Ureter (tissue), 1 donor: ENCODE results near the gene PER2. TPM values are rescaled to one million over a fixed set of nuclear protein-coding genes. Genes with fewer than 3 reads are reported as not detected.
"Not testable (repeated sequence)": the region's sequence is repeated elsewhere in the genome, so short reads cannot be mapped to it uniquely, and the experiment has no call there.

Experiments used
- DNase-seq: peaks from one replicate; pipeline ENCODE4 v3.0.0-alpha.2; 2020; ENCODE audit warnings: low spot score
- total RNA-seq: library from RNA; stranded (reverse); gene quantifications from one replicate; pipeline ENCODE4 v1.2.4, GENCODE V29; 2023
- donor health status: DM: yes; HTN: yes; CAD: no.

PER2 gene
- total RNA-seq, 1 donor from 2014 or later = 30.5 TPM

- no peak for DNase-seq
These were observed 25.0 kb upstream of the PER2 start for GRCh38 chr2:238313289-238313990.

- not testable (repeated sequence) for DNase-seq
These were observed 22.3 kb upstream of the PER2 start for GRCh38 chr2:238310721-238311120.

- DNase-seq = no peak
These were observed 19.8 kb upstream of the PER2 start for GRCh38 chr2:238308177-238308576.

GRCh38 chr2:238306672-238306998 lies 18.2 kb upstream of the PER2 start:
- no peak for DNase-seq

GRCh38 chr2:238305965-238306671 lies 17.7 kb upstream of the PER2 start:
- DNase-seq = no peak

GRCh38 chr2:238305092-238305862 lies 16.9 kb upstream of the PER2 start:
- DNase-seq = no peak

- DNase-seq = no peak
These were observed 15.7 kb upstream of the PER2 start for GRCh38 chr2:238304116-238304515.

GRCh38 chr2:238302751-238303150 lies 14.3 kb upstream of the PER2 start:
- DNase-seq = no peak

- DNase-seq = no peak
These were observed 13.7 kb upstream of the PER2 start for GRCh38 chr2:238302087-238302486.

- DNase-seq = no peak
These were observed 11.4 kb upstream of the PER2 start for GRCh38 chr2:238299803-238300202.

- DNase-seq = no peak
These were observed 8.4 kb upstream of the PER2 start for GRCh38 chr2:238296638-238297457.

- no peak for DNase-seq
These were observed 7.0 kb upstream of the PER2 start for GRCh38 chr2:238295144-238296112.

GRCh38 chr2:238294393-238295143 lies 6.2 kb upstream of the PER2 start:
- no peak for DNase-seq

- DNase-seq = no peak
These were observed 5.6 kb upstream of the PER2 start for GRCh38 chr2:238294046-238294392.

- DNase-seq = no peak
These were observed 3.3 kb upstream of the PER2 start for GRCh38 chr2:238291550-238292281.

GRCh38 chr2:238290715-238291549 lies 2.5 kb upstream of the PER2 start:
- DNase-seq = no peak

- no peak for DNase-seq
These were observed 1.7 kb upstream of the PER2 start for GRCh38 chr2:238290091-238290509.

GRCh38 chr2:238289574-238289973 lies 1.2 kb upstream of the PER2 start:
- DNase-seq = no peak
